Osteoblast (primary cell): ENCODE measurements around the gene RYR2. TPM values are rescaled to one million over a fixed set of nuclear protein-coding genes. Genes with fewer than 3 reads are reported as not detected.

ENCODE experiments used
- DNase-seq: peaks from one replicate; pipeline ENCODE4 v3.0.0; 2011; ENCODE audit warnings: low spot score, mixed read lengths; ENCODE audit not compliant: insufficient read length; ENCODE audit errors: missing footprints
- H2AFZ ChIP-seq: 2 replicates; pipeline ENCODE4 v1.6.0; 2011; ENCODE audit warnings: mild to moderate bottlenecking, low read length
- H3K27ac ChIP-seq: 2 replicates; pipeline ENCODE4 v1.5.1; 2011; ENCODE audit warnings: mild to moderate bottlenecking, low read depth, low read length, moderate library complexity
- H3K27me3 ChIP-seq: 2 replicates; pipeline ENCODE4 v1.6.0; 2012; ENCODE audit warnings: mild to moderate bottlenecking, control low read depth, inconsistent platforms, low read length, moderate library complexity; ENCODE audit not compliant: insufficient read depth
- H3K36me3 ChIP-seq: 2 replicates; pipeline ENCODE4 v1.5.1; 2011; ENCODE audit warnings: mild to moderate bottlenecking, low read length, control low read depth, moderate library complexity; ENCODE audit not compliant: insufficient read depth
- H3K4me1 ChIP-seq: 2 replicates; pipeline ENCODE4 v1.5.1; 2011; ENCODE audit warnings: mild to moderate bottlenecking, low read length, control low read depth, moderate library complexity; ENCODE audit not compliant: insufficient read depth
- H3K4me2 ChIP-seq: 2 replicates; pipeline ENCODE4 v1.6.0; 2011; ENCODE audit warnings: mild to moderate bottlenecking, low read length; ENCODE audit not compliant: insufficient read depth
- H3K4me3 ChIP-seq: fragments of 200-600 bp; sonication (generic); 3 replicates; pipeline ENCODE4 v1.5.1; 2012; ENCODE audit warnings: mild to moderate bottlenecking, low read length, inconsistent platforms; ENCODE audit not compliant: insufficient read depth
- H3K79me2 ChIP-seq: 2 replicates; pipeline ENCODE4 v1.6.0; 2012; ENCODE audit warnings: mild to moderate bottlenecking, low read length, control low read depth, inconsistent platforms; ENCODE audit not compliant: insufficient read depth
- H3K9me3 ChIP-seq: 2 replicates; pipeline ENCODE4 v1.5.1; 2011; ENCODE audit warnings: low read depth, low read length, control low read depth
- H4K20me1 ChIP-seq: 2 replicates; pipeline ENCODE4 v1.6.0; 2012; ENCODE audit warnings: mild to moderate bottlenecking, low read length, control low read depth; ENCODE audit not compliant: insufficient read depth
- CTCF ChIP-seq: IDR thresholded peaks from 2 replicates; pipeline ENCODE4 v1.5.1; 2011; ENCODE audit warnings: mild to moderate bottlenecking, low read depth, low read length, moderate library complexity; ENCODE audit errors: extremely low read depth
- total RNA-seq: library from RNA; depleted of rRNA; stranded (reverse); fragments of >200 nt; gene quantifications from 2 replicates; pipeline ENCODE4 v1.2.3, GENCODE V29; 2012

RYR2 gene
- total RNA-seq, 1 donor = not detected

- no peaks in the 10 kb centered on the region for H3K36me3 ChIP-seq
- H3K4me1 ChIP-seq = no peaks in the 10 kb centered on the region
- H3K4me2 ChIP-seq = no peak overlapping the region
- no peak overlapping the region for H3K4me3 ChIP-seq
- H4K20me1 ChIP-seq = no peaks in the 10 kb centered on the region
- H3K27ac ChIP-seq = no peak overlapping the region
- H3K27me3 ChIP-seq = no peaks in the 10 kb centered on the region
- H3K79me2 ChIP-seq = no peaks in the 10 kb centered on the region
- DNase-seq = no peak
- TF ChIP-seq CTCF = no peak
- H3K9me3 ChIP-seq = no peaks in the 10 kb centered on the region
- H2AFZ ChIP-seq = no peak overlapping the region
Observed at GRCh38 chr1:237324226-237324625, 282.2 kb downstream of the RYR2 start.

GRCh38 chr1:237327061-237327460, 285.1 kb downstream of the RYR2 start:
- H4K20me1 ChIP-seq = no peaks in the 10 kb centered on the region
- H2AFZ ChIP-seq = no peak overlapping the region
- no peaks in the 10 kb centered on the region for H3K27me3 ChIP-seq
- TF ChIP-seq CTCF = no peak
- no peak for DNase-seq
- H3K9me3 ChIP-seq = no peaks in the 10 kb centered on the region
- no peak overlapping the region for H3K4me2 ChIP-seq
- H3K27ac ChIP-seq = no peak overlapping the region
- H3K4me3 ChIP-seq = no peak overlapping the region
- H3K4me1 ChIP-seq = no peaks in the 10 kb centered on the region
- no peaks in the 10 kb centered on the region for H3K36me3 ChIP-seq
- no peaks in the 10 kb centered on the region for H3K79me2 ChIP-seq

- Histone ChIP-seq H3K4me3 (no peak overlapping the region), H3K4me1 (no peaks in the 10 kb centered on the region), H4K20me1 (no peaks in the 10 kb centered on the region), H3K27me3 (no peaks in the 10 kb centered on the region), H3K27ac (no peak overlapping the region), H3K9me3 (peaks cover 2% of the 10 kb centered on the region), H2AFZ (no peak overlapping the region), H3K36me3 (no peaks in the 10 kb centered on the region), H3K4me2 (no peak overlapping the region), H3K79me2 (no peaks in the 10 kb centered on the region)
- no peak for TF ChIP-seq CTCF
- no peak for DNase-seq
Observed at GRCh38 chr1:237340892-237341291, 298.9 kb downstream of the RYR2 start.

GRCh38 chr1:237341391-237341790, 299.4 kb downstream of the RYR2 start:
- H3K9me3 ChIP-seq = peaks cover 2% of the 10 kb centered on the region
- DNase-seq = no peak
- no peaks in the 10 kb centered on the region for H3K27me3 ChIP-seq
- no peak overlapping the region for H3K4me2 ChIP-seq
- no peak overlapping the region for H2AFZ ChIP-seq
- no peak overlapping the region for H3K27ac ChIP-seq
- no peaks in the 10 kb centered on the region for H3K4me1 ChIP-seq
- no peaks in the 10 kb centered on the region for H3K36me3 ChIP-seq
- H3K79me2 ChIP-seq = no peaks in the 10 kb centered on the region
- no peaks in the 10 kb centered on the region for H4K20me1 ChIP-seq
- no peak for TF ChIP-seq CTCF
- H3K4me3 ChIP-seq = no peak overlapping the region
